ENCODE measurements around the gene SLC9A3. TPM values are rescaled to one million over a fixed set of nuclear protein-coding genes. Genes with fewer than 3 reads are reported as not detected.
A peak's percentile ranks its signal among the peaks of the same experiment; 100 is the strongest.
"Not testable (repeated sequence)": the region's sequence is repeated elsewhere in the genome, so short reads cannot be mapped to it uniquely, and the experiment has no call there.

Gene SLC9A3
- total RNA-seq, 1 donor, result 1.8 TPM

- no peak overlapping the region for H3K4me3 ChIP-seq (ENCODE audit: low read depth, low read length)
- DNase-seq (ENCODE audit: low read depth), result no peak
- TF ChIP-seq, protein P1, sequence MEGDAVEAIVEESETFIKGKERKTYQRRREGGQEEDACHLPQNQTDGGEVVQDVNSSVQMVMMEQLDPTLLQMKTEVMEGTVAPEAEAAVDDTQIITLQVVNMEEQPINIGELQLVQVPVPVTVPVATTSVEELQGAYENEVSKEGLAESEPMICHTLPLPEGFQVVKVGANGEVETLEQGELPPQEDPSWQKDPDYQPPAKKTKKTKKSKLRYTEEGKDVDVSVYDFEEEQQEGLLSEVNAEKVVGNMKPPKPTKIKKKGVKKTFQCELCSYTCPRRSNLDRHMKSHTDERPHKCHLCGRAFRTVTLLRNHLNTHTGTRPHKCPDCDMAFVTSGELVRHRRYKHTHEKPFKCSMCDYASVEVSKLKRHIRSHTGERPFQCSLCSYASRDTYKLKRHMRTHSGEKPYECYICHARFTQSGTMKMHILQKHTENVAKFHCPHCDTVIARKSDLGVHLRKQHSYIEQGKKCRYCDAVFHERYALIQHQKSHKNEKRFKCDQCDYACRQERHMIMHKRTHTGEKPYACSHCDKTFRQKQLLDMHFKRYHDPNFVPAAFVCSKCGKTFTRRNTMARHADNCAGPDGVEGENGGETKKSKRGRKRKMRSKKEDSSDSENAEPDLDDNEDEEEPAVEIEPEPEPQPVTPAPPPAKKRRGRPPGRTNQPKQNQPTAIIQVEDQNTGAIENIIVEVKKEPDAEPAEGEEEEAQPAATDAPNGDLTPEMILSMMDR (IDR thresholded peaks at IDR 0.05; ENCODE audit: insufficient read depth, low read length), result no peak
Measured at GRCh38 chr5:509611-510185, 14.6 kb downstream of the SLC9A3 start.

DNA sequence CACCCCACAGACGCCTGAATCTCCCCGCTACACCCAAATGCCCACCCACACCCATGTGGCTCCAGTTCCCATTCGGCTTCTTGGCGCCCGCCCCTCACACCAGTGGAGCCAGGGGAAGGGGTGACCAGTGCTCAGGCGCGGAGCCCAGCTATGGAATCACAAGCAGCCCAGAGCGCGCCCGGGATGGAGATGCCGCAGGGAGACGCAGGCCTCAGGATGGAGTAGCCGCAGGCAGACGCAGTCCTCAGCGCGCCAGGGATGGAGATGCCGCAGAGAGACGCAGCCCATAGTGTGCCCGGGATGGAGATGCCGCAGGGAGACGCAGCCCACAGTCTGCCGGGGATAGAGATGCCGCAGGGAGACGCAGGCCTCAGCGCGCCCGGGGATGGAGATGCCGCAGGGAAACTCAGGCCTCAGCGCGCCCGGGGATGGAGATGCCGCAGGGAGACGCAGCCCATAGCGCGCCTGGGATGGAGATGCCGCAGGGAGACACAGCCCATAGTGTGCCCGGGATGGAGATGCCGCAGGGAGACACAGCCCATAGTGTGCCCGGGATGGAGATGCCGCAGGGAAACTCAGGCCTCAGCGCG is 16.2 kb downstream of the SLC9A3 start:
- not testable (repeated sequence) for H3K4me3 ChIP-seq (ENCODE audit: low read depth, low read length); DNase-seq (ENCODE audit: low read depth)

- TF ChIP-seq, protein P1 (IDR thresholded peaks at IDR 0.05; ENCODE audit: insufficient read depth, low read length), result no peak
- no peak overlapping the region for H3K4me3 ChIP-seq (ENCODE audit: low read depth, low read length)
- no peak for DNase-seq (ENCODE audit: low read depth)
Measured at GRCh38 chr5:505951-506525, 18.2 kb downstream of the SLC9A3 start.

GRCh38 chr5:504326-505154 is 19.7 kb downstream of the SLC9A3 start:
- no peak overlapping the region for H3K4me3 ChIP-seq (ENCODE audit: low read depth, low read length)
- no peak for DNase-seq (ENCODE audit: low read depth)
- TF ChIP-seq, protein P1 (IDR thresholded peaks at IDR 0.05; ENCODE audit: insufficient read depth, low read length), result no peak

DNA sequence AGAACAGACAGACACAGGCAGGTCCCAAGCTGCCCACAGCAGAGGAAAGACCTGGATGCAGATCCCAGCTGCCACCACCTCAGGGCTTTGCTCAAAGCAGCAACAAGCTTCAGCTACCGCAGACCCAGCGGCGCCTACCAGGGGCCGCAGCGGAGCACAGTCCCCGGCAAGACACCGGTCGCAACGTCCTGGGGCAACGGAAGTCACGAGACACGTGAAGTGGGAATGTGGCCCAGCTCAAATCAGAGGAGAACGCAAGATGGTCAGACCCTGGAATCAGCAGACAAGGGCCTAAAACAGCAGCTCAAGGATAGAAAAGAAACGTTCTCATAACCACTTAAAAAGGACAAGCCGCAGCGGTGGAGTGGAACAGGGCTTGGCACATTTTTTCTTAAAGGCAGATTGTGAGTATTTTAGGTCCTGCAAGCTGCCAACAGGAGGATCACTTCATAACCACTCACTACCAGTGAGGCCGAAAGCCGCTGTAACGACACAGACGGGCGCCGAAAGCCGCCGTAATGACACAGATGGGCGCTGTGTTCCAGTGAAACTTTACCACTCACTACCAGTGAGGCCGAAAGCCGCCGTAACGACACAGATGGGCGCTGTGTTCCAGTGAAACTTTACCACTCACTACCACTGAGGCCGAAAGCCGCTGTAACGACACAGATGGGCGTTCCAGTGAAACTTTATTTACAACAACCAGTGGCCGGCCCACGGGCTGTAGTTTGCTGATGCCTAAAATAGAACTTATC is 21.7 kb downstream of the SLC9A3 start:
- DNase-seq (ENCODE audit: low read depth), result no peak
- TF ChIP-seq, protein P1 (IDR thresholded peaks at IDR 0.05; ENCODE audit: insufficient read depth, low read length), result no peak
- H3K4me3 ChIP-seq (ENCODE audit: low read depth, low read length), result no peak overlapping the region

- DNase-seq (ENCODE audit: low read depth), result peak; percentile 3
- no peak overlapping the region for H3K4me3 ChIP-seq (ENCODE audit: low read depth, low read length)
- TF ChIP-seq, protein P1 (IDR thresholded peaks at IDR 0.05; ENCODE audit: insufficient read depth, low read length), result no peak
Measured at GRCh38 chr5:501831-502184, 22.4 kb downstream of the SLC9A3 start.
